CD4-positive, alpha-beta T cell treated with Interleukin-17A for 1 hour (primary cell): ENCODE results near the gene KBTBD6.
"Not testable (repeated sequence)": the region's sequence is repeated elsewhere in the genome, so short reads cannot be mapped to it uniquely, and the experiment has no call there.

ENCODE experiments used
- DNase-seq: peaks from one replicate; pipeline ENCODE4 v3.0.0-alpha.2; 2020

The KBTBD6 gene, protein sequence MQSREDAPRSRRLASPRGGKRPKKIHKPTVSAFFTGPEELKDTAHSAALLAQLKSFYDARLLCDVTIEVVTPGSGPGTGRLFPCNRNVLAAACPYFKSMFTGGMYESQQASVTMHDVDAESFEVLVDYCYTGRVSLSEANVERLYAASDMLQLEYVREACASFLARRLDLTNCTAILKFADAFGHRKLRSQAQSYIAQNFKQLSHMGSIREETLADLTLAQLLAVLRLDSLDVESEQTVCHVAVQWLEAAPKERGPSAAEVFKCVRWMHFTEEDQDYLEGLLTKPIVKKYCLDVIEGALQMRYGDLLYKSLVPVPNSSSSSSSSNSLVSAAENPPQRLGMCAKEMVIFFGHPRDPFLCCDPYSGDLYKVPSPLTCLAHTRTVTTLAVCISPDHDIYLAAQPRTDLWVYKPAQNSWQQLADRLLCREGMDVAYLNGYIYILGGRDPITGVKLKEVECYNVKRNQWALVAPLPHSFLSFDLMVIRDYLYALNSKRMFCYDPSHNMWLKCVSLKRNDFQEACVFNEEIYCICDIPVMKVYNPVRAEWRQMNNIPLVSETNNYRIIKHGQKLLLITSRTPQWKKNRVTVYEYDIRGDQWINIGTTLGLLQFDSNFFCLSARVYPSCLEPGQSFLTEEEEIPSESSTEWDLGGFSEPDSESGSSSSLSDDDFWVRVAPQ

DNA sequence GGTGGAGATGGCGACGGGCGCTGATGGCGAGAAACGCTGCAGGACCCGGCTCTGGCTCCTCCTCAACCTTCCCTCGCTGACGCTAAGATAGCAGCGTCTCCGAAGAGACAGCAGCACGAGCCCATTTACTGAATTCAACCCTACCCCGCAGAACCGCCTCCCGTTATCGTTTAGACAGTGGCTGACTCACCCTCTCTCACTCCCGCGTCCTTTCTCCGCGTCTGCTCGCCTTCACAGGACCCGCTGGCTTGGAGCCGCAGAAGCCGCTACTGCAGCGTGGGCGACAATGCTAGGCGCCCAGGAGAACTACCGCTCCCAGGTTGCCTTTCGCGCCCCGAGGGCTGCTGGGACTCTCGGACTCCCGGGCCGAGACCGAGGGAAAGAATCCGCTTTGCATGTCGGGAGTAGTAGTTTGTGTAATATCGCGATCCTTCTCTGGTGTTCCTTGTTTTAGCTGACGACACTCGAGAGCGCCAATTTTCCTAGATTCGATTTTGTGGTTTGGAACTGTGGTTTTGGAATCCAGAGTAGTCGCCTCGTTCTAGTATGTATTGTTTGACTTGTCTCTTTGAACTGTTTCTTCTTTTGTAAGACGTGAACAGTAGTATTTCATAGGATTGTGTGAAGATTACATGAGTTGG is at the start of gene KBTBD6:
Gene KBTBD6, minus strand, starts transcription at position 291 of the 641 bp plus-strand sequence. CDS start 291 bp downstream, outside the sequence.
- DNase-seq, result peak; percentile 95

DNA sequence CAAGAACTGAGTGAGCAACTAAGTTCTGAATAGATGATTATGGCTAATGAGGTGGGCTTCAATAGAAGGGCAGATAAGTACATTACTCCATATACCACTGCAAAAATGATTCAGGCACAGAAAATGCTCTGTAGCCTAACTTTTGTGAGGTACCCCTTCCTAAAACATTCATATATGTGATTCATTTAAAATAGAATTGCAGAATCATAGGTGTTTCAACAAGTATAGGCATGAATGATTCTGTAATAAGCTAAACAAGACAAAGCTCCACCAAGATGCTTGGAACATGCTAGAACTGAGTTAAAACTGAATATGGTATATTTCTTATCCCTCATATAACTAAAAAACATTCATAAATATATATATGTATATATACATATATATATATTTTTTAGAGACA is 49.6 kb upstream of the KBTBD6 start:
- no peak for DNase-seq

DNA sequence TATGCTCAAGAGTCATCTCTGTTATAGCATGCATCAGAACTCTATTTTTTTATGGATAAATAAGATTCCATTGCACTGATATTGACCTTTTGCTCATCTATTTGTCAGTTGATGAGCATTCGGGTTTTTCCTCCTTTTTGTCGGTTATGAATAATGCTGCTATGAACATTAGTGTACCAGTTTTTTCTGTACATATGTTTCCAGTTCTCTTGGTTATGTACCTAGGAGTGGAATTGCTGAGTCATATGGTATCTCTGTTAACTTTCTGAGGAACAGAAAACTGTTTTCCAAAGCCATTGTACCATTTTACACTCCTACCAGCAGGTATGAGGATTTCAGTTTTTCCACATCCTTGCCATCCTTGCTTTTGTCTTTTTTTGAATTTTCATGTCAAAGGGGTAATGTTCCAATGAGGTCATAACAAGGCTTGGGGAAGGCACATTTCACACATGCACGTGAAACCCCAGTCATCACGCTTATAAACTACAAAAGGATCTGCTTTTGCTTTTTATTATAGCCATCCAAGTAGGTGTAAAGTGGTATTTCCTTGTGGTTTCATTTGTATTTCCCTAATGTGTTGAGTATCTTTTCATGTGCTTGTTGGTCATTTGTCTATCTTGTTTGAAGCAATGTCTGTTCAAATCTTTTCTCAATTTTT is 47.1 kb upstream of the KBTBD6 start:
- no peak for DNase-seq

DNA sequence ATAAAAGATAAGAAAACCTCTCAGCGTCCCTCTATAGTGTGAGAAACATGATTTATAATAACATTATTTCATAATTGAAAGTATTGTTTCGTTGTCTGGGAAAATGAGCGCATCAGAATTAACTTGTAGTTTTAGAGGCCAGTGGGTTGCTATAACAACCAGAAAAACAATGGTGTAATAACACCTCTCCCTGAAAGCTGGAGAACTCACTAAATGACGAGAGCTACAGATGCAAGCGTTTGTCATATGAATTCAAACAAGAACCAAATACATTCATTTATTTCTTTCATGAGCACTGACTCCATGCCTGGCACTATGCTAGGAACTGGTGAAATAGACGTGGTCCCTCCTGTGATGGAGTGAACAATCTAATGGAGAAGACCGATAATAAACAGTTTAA is 45.4 kb upstream of the KBTBD6 start:
- no peak for DNase-seq

DNA sequence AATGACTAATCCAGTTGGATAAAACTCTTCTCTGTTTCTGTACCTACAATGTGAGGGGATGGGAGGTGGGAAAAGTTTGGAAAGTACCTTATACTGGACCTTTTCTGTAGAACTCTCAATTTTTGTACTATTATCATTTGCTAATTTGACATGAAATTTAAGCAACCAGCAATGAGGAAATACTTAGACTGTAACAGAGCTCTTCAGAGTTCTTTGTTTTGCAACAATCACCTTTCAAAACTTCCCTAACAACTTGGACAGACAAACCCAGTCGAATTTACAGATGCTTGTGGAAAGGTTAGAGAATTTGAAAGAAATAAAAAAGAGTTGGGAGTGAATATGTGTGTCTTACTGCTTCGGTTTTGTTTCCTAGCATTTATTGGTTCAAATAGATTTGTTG is 45.0 kb upstream of the KBTBD6 start:
- DNase-seq, result no peak

DNA sequence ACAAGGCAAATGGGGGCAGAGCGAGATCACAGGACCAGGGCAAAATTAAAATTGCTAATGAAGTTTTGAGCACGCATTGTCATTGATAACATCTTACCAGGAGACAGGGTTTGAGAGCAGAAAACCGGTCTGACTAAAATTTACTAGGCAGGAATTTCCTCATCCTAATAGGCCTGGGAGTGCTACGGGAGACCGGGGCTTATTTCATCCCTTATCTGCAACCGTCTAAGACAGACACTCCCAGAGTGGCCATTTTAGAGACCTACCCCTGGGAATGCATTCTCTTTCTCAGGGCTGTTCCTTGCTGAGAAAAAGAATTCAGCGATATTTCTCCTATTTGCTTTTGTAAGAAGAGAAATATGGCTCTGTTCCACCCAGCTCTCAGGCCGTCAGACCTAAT is 43.0 kb upstream of the KBTBD6 start:
- not testable (repeated sequence) for DNase-seq

DNA sequence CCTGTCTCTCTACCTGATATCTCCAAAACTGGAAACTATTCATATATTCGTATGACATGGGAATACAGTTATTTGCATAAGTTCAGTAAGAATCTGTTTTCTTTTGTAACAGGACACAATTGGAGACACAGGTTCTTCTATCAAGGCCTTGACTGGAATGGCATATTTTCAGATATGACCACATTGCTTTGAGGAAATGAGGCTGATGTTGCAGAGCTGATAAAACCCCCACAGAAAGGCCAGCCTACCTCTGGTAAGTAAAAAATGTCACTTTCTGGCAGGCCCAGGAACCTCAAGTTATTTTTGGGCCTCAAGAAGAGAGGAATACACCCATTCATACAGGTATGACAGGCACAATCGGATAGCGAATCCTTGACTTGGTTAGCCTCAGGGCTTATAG is 29.5 kb upstream of the KBTBD6 start:
- DNase-seq, result no peak

DNA sequence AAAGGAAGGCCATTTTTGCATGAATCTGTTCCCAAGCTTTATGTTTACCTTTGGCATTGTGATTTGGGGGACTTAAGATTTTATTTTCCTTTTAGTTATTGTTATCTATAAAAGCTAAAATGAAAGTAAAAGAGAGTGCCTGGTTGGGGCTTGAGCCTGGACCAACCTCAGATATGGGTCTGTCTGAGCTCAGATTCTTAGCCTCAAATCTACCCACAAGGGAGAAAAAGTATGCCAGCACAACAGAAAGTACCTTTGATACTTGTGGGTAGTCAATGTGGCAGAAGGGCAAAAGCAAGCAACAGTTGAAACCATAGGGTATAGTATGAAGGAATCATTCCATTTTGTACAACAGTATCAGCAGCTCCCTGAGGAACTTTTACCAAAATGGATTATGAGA is 26.6 kb upstream of the KBTBD6 start:
- DNase-seq, result no peak

DNA sequence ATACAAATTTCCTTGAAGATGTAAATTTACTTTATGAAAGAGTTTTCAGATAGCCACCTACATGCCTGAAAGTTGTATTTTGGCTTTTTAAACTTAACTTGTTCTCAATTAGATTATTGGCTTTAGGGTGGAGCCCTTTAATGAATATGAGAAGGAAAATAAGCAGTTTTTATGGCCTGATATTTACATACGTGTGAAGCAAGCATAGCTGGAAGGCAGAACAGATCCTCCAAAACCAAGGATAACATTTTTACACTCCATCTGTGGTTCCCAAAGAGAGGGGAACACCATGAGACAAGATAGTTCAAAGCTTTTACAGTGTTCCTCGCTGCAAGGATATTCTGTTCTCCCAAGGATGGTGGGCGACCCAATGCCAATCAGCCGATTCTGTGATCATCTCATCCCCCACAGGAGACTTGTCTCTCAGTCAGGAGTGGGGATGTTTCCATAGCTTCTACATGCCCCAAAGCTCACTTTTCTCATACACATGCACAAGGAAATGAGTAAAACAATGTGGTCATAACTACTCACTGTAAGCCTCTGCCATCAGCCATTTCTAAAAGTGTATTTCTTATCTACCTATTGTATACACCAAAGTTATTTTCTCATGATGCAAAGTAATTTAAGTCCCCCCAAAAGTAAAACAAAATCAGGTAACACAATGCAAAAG is 24.6 kb upstream of the KBTBD6 start:
- DNase-seq, result no peak

DNA sequence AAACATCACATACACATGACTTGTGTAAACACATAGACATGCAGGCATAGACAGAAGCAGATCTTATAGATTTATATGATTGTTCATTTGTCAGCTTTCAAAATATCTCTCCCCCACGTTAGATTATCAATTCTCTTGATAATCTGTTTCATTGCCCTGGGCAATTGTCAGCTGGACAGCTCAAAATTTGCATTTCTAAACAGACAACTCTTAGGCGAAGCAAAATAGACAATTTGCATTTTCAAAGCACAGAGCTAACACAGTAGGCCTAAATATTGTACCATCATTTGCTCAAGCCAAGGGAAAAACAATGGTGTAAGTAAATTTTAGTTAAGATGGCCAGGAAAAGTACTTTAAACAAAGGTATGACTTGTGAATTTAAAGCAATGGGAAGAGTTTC is 24.0 kb upstream of the KBTBD6 start:
- no peak for DNase-seq

DNA sequence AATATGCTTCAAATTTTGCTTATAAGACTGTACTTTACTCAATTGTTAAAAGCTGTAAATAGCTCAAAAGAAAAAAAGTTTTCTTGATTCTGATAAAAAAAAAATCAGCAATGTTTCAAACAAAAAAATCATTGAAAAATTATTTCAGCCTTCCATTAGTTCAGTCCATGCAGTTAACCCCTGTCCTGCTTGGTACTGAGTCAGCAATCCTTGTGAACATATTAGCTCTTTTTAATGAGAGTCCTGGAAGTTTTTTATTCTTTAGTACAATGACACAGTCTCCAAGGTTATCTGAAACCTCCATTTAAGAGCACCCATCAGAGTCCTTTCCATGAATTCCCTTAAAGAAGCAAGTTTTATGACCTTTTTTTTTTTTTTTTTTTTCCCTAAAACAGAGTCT is 21.4 kb upstream of the KBTBD6 start:
- no peak for DNase-seq

DNA sequence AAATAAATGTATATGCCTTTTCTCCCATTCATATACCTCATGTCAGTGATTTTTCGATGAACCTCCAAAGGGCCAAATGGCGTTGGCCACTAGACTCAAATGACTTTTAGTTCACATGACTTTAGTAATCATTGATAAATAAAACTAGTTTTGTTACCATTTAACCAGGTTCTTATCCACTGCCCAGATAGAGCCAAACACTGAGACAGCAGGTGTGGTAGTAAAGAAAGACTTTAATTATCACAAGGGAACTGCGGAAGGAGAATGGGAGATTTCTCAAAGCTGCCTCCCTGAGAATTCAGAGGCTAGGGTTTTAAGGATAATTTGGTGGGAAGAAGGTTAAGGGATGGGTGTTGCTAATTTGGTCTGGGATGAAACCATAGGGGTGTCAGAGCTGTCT is 19.4 kb upstream of the KBTBD6 start:
- no peak for DNase-seq

DNA sequence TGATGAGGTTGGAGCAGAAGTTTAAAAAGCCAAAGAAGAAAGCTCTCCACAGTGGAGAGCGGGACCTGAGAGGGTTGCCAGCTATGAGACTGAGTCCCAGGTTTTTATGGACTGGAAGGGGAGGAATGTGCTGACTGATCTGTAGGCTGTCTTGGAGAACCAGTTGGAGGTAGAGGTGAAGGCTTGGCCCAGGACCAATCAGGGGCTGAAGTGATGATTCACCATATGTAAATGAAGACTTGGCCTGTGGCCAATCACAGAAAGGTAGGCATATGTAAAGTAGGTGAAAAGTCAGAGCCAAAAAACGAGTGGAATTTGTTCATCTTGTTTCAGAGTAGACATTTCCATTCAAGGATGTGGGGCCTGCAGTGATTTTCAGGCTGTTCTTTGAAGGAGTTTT is 17.5 kb upstream of the KBTBD6 start:
- no peak for DNase-seq

DNA sequence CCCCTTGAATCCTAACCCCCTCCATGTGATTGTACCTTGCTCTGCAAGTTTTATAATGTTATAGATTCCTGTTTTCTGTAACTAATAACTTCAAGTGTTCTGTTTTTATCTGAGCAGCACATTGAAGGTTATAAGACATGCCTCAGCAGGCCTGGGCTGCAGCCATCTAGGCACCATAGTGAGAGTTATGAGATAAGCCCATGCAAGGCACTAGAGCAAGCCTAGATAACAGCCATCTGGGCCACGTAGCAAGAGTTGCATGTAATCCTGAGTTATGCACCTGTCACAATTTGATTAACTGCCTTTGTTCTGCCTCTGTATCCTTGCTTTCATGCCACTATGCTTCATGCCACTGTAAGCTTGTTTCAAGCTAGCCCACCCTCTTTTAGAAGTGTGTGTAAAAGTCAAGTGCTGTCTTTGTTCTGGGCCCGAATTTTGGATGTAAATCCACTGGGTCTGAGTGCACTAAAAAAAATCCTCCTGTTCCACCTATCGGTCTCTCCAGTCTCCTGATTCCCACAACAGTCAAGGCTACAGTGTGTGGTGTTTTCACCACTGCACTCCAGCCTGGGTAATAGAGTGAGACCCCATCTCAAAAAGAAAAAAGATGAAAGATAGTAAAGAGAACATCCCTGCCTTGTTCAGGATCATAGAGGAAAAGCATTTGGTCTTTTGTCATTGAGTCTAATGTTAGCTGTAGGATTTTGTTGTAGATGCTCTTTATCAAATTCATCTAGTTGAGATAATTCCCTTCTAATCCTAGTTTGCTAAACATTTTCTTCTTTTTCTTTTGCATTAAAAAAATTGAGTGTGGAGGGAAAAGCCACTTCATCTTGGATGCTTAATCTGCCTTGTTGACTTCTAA is 16.0 kb upstream of the KBTBD6 start:
- DNase-seq, result no peak

DNA sequence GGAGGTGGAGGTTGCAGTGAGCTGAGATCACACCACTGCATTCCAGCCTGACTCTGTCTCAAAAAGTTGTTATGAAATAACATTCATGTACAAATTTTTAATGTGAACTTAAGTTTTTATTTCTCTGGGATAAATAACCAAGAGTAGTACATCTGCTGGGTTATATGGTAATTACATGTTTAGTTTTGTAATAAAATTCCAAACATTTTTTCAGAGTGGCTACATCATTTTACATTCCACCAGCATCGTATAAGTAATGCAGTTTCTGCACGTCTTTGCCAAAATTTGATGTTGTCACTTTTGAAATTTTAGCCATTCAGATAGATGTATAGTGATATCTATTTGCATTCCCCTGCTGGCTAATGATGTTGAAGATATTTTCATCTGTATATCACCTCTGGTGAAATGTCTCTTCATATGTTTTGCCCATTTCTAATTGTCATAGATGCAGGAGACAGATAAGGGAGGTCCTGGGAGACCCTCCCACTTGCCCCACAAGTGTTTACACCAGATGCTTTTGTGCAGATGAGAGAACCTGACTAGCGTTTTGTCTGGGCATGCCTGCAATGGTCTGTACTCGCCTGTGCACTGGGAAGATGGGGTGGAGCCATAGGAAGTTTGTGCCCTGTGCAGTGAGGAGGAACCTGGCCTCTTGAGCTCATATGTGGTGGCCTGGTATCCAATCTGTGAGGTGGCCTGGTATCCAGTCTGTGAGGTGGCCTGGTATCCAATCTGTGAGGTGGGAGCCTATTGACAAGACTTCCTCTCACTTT is 12.7 kb upstream of the KBTBD6 start:
- DNase-seq, result no peak

DNA sequence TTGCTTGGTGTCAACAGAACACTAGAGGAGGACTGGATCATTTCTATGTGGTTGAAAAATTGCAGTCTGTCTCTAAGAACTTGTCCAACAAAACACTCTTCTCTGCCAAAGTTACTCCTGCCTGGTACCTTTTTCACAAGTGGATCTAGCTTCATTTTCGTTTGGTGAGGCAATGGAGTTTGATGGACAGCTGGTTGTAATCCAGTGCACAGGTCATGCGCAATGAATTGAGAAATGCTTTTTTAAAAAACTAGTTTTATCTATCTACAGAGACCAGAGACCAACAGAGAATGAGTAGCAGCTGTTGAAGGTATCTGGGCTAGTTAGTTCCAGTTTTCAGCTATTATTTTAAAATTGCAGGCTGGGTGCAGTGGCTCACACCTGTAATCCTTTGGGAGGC is 12.0 kb upstream of the KBTBD6 start:
- DNase-seq, result no peak

DNA sequence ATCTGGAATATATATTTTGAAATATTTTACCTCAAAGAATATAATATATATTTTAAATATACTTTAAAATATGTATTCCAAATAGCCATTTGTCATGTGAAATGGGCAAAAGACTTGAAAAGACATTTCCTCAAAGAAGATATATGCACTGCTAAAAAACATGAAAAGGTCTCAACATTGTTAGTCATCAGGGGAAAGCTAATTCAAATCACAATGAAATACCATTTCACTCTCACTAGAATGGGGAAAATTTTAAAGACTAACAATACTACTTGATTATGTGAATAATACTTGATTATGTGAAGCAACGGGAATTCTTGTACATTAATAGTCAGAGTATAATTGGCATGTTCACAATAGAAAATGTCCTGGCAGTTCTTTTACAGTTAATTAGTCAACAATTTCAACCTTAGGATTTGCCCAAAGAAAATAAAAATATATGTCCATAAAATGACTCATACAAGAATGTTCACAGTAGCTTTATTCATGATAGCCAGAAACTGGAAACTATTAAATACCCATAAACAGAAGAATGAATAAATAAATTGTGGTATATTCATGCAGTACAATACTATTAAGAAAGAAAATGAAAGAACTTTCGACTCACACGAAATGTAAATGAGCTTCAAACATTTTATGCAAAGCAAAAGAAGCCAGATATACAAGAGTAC is 6.8 kb upstream of the KBTBD6 start:
- no peak for DNase-seq

DNA sequence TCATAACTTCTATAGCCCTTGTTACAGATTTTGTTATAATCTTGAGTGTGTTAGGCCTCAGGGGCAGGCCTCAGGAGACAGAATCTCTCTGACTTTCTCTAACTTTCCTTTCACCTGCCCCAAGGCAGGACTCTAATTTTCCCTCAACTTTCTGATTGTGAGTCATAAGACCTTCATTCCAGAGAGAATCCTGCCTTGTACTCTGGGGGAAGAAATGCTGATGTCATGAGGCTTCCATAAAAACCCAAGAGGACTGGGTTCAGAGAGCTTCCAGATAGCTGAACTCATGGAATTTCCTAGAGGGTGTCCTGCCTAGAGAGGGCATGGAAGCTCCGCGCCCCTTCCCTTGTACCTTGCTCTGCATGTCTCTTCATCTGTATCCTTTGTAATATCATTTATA is 5.3 kb upstream of the KBTBD6 start:
- DNase-seq, result no peak

DNA sequence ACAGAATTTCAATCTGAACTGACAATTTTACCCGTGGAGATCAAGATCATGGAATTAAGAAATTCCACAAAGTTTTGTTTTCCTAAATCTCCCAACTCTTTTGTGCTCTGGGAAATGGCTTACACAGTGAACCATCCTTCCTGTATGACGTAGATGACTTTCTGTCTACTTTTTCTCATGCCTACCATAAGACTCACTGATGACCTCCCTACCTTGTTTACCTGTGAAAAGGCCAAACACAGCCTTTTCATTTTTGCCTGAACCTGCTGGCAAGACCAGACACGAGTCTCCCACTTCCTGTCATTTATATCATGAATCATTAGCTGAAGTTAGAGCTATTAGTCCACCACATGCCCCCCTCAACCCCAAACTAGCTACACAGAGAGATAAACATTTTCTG is 4.6 kb upstream of the KBTBD6 start:
- no peak for DNase-seq

DNA sequence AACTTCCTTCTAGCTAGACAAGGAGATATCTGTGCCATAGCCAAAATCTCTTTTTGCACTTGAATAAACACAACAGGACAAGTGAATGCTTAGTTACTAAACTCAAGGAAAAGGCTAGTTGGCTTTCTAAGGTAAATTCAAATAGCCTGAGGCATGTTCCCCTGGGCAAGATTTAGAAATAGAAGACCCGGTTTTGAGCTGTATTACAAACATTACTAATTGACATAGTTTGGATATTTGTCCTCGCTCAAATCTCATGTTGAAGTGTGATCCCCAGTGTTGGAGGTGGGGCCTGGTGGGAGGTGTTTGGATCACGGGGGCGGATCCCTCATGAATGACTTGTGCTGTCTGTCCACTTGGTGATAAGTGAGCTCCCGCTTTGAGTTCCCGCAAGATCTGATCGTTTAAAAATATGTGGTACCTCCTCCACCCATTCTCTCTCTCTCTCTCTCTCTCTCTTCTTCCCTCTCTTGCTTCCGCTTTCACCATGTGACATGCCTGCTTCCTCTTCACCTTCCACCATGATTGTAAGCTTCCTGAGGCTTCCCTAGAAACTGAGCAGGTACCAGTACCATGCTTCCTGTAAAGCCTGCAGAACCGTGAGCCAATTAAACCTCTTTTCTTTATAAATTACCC is 3.9 kb upstream of the KBTBD6 start:
- DNase-seq, result no peak
